PC-9 (cell line): ENCODE measurements around the gene NUP205.

Source experiments
- EZH2 ChIP-seq: fragments of 200-600 bp; sonication (generic); IDR thresholded peaks from 2 replicates; pipeline ENCODE4 v1.8.0; 2017; ENCODE audit warnings: antibody characterized with exemption, low read depth
- TF ChIP-seq, protein P1 (sequence below): fragments of 200-600 bp; sonication (generic); conservative IDR thresholded peaks from 2 replicates; pipeline ENCODE4 v1.6.1; 2017; ENCODE audit warnings: mixed run types, antibody characterized with exemption, mild to moderate bottlenecking, moderate library complexity

DNA sequence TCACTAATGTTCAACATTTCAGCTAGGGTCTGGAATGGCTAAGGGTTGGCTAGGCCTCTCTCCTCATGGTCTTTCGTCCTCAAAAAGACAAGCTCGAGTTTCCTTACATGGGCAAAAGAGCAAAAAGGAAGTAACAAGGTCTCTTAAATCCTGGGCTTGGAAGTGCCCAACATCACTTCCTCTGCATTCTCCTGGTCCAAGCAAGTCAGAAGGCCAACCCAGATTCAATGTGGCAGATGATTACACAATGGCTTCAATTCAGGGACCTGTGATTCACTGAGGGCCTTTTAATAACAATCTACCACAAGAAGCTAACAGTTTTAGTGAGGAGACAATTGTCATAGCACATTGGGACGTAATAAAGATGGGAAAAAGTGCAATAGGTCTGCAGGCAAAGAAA is 4.4 kb upstream of the NUP205 start:
- TF ChIP-seq, protein P1, sequence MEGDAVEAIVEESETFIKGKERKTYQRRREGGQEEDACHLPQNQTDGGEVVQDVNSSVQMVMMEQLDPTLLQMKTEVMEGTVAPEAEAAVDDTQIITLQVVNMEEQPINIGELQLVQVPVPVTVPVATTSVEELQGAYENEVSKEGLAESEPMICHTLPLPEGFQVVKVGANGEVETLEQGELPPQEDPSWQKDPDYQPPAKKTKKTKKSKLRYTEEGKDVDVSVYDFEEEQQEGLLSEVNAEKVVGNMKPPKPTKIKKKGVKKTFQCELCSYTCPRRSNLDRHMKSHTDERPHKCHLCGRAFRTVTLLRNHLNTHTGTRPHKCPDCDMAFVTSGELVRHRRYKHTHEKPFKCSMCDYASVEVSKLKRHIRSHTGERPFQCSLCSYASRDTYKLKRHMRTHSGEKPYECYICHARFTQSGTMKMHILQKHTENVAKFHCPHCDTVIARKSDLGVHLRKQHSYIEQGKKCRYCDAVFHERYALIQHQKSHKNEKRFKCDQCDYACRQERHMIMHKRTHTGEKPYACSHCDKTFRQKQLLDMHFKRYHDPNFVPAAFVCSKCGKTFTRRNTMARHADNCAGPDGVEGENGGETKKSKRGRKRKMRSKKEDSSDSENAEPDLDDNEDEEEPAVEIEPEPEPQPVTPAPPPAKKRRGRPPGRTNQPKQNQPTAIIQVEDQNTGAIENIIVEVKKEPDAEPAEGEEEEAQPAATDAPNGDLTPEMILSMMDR = no peak
- TF ChIP-seq EZH2 = no peak
